Activated B cell treated with CpG ODN at 0.5 μM for 24 hours (primary cell): ENCODE data around the gene SCP2. TPM values are rescaled to one million over a fixed set of nuclear protein-coding genes. Genes with fewer than 3 reads are reported as not detected.

Experiments used
- ATAC-seq: fragments of 200-7000 bp; cut with Tn5 transposase; one replicate; pipeline ENCODE4 v1.10.0; 2021; ENCODE audit warnings: low read depth, mild to moderate bottlenecking, moderate library complexity
- CTCF ChIA-PET: fragments of 350-600 bp; sonication (Branson Sonifier 250); formaldehyde crosslinking; loops from one replicate; lab custom pipeline; 2021; ENCODE audit warnings: antibody characterized with exemption; lab: Charles Lee
- POLR2A ChIA-PET: fragments of 350-600 bp; sonication (Branson Sonifier 250); formaldehyde crosslinking; loops from one replicate; lab custom pipeline; 2021; ENCODE audit warnings: antibody characterized with exemption; lab: Charles Lee
- DNase-seq: peaks from one replicate; pipeline ENCODE4 v3.0.0; 2022
- H3K27ac Mint-ChIP-seq: one replicate; pipeline ENCODE4 v1.8.0; 2020; ENCODE audit warnings: mixed read lengths
- H3K27me3 Mint-ChIP-seq: one replicate; pipeline ENCODE4 v1.8.0; 2021; ENCODE audit warnings: mixed read lengths
- H3K36me3 Mint-ChIP-seq: one replicate; pipeline ENCODE4 v1.8.0; 2021; ENCODE audit warnings: low read depth, mixed read lengths
- H3K4me1 Mint-ChIP-seq: one replicate; pipeline ENCODE4 v1.8.0; 2021; ENCODE audit warnings: mixed read lengths
- H3K4me3 Mint-ChIP-seq: one replicate; pipeline ENCODE4 v1.8.0; 2020; ENCODE audit warnings: mild to moderate bottlenecking, mixed read lengths
- H3K9me3 Mint-ChIP-seq: one replicate; pipeline ENCODE4 v1.8.0; 2020; ENCODE audit warnings: mixed read lengths
- CTCF ChIP-seq: fragments of 200-600 bp; IDR thresholded peaks from one replicate; pipeline ENCODE4 v1.8.0; 2022; ENCODE audit warnings: antibody characterized with exemption, mild to moderate bottlenecking
- intact Hi-C: fragments of 100-400 bp; cut with micrococcal nuclease; formaldehyde crosslinking; loops from one replicate; pipeline ENCODE4 v1.15.1; 2024
- total RNA-seq: library from RNA; stranded (reverse); gene quantifications from 2 replicates; pipeline ENCODE4 v1.2.3, GENCODE V29; 2022

SCP2 gene
- total RNA-seq, 1 donor from 2014 or later = 72.2 TPM

- CTCF ChIA-PET = no interaction called here
- no peaks in the 10 kb centered on the region for H3K4me1 Mint-ChIP-seq
Measured at GRCh38 chr1:53050310-53050709, 123.2 kb downstream of the SCP2 start.

GRCh38 chr1:53051676-53052075, 124.6 kb downstream of the SCP2 start:
- CTCF ChIA-PET = interaction anchor here (0.8 kb wide), 1 partner anchor 342 kb away, joined by 3 read pairs; no protein-coding TSS in a partner anchor
- Mint-ChIP-seq H3K27ac (no peak overlapping the region), H3K4me1 (no peaks in the 10 kb centered on the region), H3K27me3 (no peaks in the 10 kb centered on the region), H3K36me3 (peaks cover 66% of the 10 kb centered on the region), H3K9me3 (no peaks in the 10 kb centered on the region), H3K4me3 (no peak overlapping the region)
- no peak for TF ChIP-seq CTCF
- POLR2A ChIA-PET = no interaction called here
- ATAC-seq = no peak
- no peak for DNase-seq
- intact Hi-C loops = no loop called here

More at GRCh38 chr1:53050310-53050709, 123.2 kb downstream of the SCP2 start:
- no peak overlapping the region for H3K27ac Mint-ChIP-seq
- DNase-seq (no peak), ATAC-seq (no peak)
- POLR2A ChIA-PET = no interaction called here
- no peak for TF ChIP-seq CTCF
- peaks cover 79% of the 10 kb centered on the region for H3K36me3 Mint-ChIP-seq
- H3K27me3 Mint-ChIP-seq = no peaks in the 10 kb centered on the region
- no peak overlapping the region for H3K4me3 Mint-ChIP-seq
- no peaks in the 10 kb centered on the region for H3K9me3 Mint-ChIP-seq
- intact Hi-C loops = no loop called here

- Mint-ChIP-seq H3K9me3 (no peaks in the 10 kb centered on the region), H3K4me1 (no peaks in the 10 kb centered on the region), H3K36me3 (peaks cover 24% of the 10 kb centered on the region), H3K27me3 (peaks cover 16% of the 10 kb centered on the region), H3K4me3 (no peak overlapping the region), H3K27ac (no peak overlapping the region)
- POLR2A ChIA-PET = interaction anchor here (0.5 kb wide), 1 partner anchor 13 kb away, joined by 4 read pairs; no protein-coding TSS in a partner anchor
- intact Hi-C loops = no loop called here
- DNase-seq (no peak), ATAC-seq (no peak)
- TF ChIP-seq CTCF = no peak
- CTCF ChIA-PET = no interaction called here
Measured at GRCh38 chr1:53057127-53057526, 130.1 kb downstream of the SCP2 start.

GRCh38 chr1:53060579-53060978, 133.5 kb downstream of the SCP2 start:
- ChIA-PET POLR2A (no interaction called here), CTCF (no interaction called here)
- no peaks in the 10 kb centered on the region for H3K9me3 Mint-ChIP-seq
- TF ChIP-seq CTCF = no peak
- ATAC-seq (no peak), DNase-seq (no peak)
- H3K4me1 Mint-ChIP-seq = peaks cover 5% of the 10 kb centered on the region
- no peaks in the 10 kb centered on the region for H3K36me3 Mint-ChIP-seq
- H3K4me3 Mint-ChIP-seq = no peak overlapping the region
- peaks cover 34% of the 10 kb centered on the region for H3K27me3 Mint-ChIP-seq
- H3K27ac Mint-ChIP-seq = no peak overlapping the region
- intact Hi-C loops = no loop called here

GRCh38 chr1:53061123-53061858, 134.2 kb downstream of the SCP2 start:
- POLR2A ChIA-PET = no interaction called here
- ATAC-seq = no peak
- H3K4me3 Mint-ChIP-seq = no peak overlapping the region
- no peak overlapping the region for H3K27ac Mint-ChIP-seq
- peaks cover 5% of the 10 kb centered on the region for H3K4me1 Mint-ChIP-seq
- no peak for DNase-seq
- no peaks in the 10 kb centered on the region for H3K36me3 Mint-ChIP-seq
- peaks cover 36% of the 10 kb centered on the region for H3K27me3 Mint-ChIP-seq
- CTCF ChIA-PET = no interaction called here
- intact Hi-C loops = no loop called here
- TF ChIP-seq CTCF = no peak
- H3K9me3 Mint-ChIP-seq = no peaks in the 10 kb centered on the region
